GM21423 (cell line): Measurements from ENCODE around the gene AKAP8.
"Not testable (repeated sequence)": the region's sequence is repeated elsewhere in the genome, so short reads cannot be mapped to it uniquely, and the experiment has no call there.

Source experiments
- ATAC-seq: cut with Tn5 transposase; IDR thresholded peaks from one replicate; pipeline ENCODE4 v1.9.1; 2021; ENCODE audit warnings: mild to moderate bottlenecking, moderate library complexity; ENCODE audit not compliant: unreplicated experiment

Gene AKAP8

DNA sequence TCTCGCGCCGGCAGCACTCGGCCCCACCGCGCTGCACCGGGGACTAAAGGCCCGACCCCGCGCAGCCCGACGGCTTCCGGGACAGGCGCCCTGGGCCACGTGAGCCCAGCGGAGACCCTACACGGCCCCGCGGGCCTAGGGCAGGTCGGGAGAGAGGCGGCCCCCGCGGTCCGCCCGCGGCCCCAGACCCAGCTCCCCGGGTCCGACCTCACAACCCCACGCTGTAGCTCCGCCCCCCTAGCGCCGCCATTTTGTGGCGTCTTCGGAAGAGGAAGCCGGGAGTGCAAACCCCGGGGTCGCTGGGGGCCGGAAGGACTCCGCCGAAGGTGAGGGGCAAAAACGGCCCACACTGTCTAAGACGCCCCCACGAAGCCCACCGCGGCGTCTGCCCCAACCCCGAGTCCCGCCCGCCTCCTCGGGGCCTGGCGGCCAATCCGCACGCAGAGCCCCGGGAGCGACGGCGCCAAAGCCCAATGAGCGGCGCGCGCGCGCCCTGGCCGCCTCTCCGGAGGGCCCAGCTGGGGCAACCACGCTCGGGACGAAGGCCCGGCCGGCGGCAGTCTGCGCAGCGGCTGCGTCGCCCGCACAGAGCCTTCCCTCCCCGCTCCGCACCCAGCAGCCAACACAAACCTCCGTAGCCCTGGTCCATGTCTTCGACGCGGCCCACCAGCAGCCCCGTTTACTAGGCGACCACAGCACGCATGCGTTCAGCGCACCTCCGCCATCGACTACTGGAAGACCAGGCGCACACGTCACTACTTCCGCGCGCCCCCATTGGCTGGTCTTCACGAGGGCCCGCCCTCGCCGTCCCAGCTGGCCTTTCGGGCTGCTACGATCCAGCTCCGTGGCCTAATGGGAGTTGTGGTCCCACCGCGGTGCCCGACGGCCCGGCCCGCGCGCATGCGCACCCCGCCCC, at the start of gene AKAP8:
Gene AKAP8, minus strand, starts transcription at position 705 of the 916 bp plus-strand sequence. Its CDS starts 56 bp downstream, at position 649.
- ATAC-seq, result peak; percentile 87

DNA sequence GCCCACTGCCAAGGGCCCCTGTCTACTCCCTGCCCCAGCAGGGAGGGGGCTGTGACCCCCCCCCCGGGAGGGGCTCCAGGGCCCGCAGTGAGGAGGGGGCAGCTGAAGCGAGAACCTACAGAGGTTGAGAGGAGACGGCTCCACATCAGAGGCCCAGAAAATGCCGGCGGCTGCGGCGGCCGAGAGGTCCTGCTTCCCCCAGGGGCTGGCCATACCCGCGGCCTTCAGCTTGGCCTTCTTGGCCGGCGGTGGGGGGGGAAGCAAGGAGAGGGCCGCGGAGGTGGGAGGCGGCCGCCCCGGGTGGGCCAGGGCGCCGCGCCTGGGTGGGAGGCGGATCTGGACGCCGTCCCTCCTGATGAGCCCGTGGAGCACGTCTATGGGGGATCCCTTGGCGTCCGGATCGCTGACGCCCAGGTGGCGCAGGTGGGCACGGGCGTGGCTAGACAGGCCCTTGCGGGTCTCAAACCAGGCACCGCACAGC, 48.4 kb upstream of the AKAP8 start:
- ATAC-seq, result no peak

DNA sequence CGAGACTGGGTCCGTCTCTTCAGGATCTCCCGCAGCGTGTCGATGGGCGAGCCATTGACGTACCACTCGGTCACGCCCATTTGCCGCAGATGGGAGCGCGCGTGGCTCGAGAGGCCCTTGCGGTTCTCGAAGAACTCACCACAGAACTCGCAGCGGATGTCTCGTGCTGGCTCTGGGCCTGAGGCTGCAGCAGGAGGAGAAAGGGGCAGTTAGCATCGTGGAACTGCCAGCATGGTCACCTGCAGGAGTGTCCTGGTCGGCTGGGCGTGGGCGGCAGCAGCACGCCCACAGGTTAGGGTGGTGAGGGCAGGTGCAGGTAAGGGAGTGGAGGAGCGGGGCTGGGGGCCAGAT, 47.7 kb upstream of the AKAP8 start:
- ATAC-seq, result no peak

DNA sequence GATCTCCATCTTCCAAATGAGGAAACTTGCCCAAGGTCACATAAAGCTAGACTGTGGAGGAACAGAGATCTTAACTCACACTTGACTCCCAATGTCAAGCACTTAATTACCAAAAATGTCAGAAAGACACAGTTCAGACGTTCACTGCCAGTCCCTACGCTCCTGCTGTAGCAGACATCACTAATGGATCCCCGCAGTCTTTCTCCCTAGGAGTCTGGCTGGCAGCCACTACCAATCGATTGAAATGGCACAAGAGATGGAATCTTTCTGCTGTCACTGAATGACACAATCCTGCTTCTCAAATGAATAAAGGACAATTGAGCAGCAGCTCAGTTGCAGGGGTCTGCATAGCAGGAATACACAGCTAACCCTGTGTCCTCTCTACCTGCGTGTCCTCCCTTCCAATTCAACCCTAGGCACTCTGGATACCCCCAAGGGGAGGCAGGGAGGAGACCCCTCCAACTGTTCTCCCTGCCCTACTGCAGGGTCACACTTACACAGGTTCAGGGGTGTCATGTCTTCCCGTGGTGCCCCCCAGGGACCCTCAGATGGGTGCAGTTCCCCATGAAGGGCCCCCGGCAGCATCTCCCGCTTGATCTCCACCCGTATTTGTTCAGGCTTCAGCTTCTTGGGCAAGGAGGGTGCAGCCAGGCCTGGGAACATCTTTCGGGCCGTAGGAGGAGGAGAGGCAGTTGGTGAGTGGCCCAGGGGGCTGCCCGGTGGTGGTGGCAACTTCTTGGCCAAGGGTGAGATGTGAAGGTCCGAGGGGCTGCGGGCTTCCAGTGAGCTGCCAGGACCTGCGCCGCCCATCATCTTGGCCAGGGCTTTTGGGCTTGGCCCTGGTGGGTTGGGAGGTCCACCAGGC, 47.1 kb upstream of the AKAP8 start:
- ATAC-seq, result no peak

DNA sequence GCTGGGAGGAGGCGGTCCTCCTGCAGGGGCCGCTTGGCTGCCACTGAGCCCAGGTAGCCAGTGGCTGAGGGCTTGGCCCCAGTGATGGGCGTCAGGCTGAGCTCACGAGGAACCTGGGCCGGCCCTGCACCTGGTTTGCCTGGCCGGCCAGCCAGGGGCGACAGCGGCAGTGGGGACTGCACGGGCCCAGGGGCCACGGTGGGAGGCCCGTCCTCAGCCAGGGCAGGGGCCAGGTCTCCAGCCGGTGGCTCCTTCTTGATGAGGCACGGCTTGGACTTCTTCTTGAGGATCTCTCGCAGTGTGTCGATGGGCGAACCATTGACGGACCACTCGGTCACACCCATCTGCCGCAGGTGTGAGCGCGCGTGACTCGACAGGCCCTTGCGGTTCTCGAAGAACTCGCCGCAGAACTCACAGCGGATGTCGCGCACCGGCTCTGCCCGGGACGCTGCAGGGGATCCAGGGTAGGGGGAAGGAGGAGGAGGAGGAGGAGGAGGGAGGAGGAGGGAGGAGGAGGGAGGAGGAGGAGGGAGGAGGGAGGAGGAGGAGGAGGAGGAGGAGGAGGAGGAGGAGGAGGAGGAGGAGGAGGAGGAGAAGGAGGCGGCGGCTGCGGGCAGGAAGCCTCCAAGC, 45.8 kb upstream of the AKAP8 start:
- ATAC-seq, result no peak

DNA sequence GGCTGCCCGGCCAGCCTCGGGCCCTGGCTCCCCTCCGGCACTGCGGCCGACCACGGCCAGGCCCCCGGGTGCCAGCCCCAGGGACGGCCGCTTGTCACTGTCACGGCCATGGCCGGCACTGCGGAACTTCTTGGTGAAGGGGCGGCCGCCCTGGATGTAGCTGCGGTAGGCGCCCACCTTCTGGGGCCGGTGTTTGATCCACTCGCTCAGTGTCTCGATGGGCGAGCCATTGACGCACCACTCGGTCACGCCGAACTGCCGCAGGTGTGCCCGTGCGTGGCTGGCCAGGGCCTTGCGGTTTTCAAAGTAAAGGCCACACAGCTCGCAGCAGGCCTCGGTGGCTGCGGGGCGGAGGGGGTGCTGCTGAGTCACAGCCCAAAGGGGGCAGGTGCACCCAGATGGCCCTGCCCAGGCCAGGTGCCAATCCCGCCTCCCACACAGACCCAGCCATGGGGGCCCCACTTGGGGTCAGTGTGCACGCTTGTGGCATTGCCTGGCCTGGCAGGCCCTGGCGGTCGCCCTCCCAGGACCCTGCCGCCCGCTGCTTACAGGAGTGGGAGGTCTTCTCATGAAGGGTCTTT, 45.2 kb upstream of the AKAP8 start:
- no peak for ATAC-seq

DNA sequence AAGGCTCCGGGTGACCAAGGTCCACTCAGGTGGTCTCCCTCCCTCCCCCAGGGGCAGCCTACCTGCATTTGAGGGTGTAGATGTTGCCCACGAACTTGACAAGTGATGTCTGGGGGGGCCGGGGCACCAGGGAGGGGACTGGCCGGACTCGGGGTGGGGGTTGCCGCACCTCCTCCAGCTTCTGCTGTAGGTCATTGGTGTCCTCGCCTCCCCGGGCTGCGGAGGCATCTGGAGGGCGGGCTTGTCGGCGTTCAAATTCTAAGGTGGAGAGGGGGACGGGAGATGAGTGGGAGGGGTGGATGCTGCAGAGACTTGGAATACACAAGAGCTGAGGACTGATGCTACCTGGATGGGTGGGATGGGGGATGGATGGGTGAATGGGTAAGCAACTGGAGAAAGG, 44.5 kb upstream of the AKAP8 start:
- no peak for ATAC-seq

DNA sequence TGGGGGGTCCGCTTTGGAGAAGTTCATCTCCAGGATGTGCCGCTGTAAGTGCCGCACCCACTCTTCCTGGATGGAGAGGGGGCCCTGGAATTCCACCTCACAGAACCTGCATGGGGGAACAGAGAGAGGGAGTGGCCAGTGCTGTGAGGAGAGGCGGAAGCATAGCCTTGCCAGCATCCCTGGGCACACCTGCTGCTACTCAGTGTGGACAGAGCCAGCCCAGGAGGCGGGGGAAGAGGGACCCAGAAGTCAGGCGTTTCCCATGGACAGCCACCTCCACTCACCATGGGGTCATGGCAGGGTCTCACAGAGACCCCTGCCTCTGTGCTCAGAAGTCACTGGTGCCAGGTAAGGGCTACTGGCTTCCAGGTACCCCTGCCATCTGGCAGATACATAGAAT, 43.5 kb upstream of the AKAP8 start:
- ATAC-seq, result no peak

DNA sequence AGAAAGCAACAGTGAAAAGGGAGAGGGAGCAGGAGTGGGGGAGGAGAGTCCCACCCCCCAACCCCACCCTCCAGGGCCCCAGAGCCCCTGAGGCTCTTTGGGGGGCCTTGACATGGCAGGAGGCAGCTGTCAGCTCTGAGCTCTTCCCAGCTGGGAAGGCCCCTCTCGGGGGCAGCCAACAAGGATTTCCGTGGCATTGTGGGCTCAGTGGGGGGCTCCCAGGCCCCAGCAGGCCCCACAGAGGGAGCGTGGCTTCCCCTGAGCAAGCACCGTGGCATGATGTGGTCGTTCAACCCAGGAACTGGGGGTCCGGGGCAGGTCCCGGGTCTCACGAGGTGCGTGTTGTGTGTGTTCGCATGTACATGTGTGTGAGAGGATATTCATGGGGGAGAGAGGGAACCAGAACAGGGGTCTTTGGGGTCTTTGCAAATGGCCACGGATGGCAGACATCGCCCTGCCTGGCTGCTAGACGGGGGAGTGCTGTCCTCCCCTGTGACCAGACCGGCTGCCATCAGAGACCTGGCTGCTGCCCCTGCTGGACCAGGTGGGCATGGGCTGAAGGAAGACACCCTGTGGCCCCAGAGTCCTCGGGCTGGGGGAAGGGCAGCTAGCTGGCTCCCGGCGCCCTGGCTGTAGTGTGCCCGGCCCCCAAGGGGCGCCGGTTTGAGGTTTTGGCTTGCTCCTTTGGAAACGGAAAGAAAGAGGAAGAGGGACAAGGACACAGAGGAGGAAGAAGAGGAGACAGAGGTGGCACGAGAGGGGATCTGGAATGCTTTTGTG, 42.9 kb upstream of the AKAP8 start:
- no peak for ATAC-seq

DNA sequence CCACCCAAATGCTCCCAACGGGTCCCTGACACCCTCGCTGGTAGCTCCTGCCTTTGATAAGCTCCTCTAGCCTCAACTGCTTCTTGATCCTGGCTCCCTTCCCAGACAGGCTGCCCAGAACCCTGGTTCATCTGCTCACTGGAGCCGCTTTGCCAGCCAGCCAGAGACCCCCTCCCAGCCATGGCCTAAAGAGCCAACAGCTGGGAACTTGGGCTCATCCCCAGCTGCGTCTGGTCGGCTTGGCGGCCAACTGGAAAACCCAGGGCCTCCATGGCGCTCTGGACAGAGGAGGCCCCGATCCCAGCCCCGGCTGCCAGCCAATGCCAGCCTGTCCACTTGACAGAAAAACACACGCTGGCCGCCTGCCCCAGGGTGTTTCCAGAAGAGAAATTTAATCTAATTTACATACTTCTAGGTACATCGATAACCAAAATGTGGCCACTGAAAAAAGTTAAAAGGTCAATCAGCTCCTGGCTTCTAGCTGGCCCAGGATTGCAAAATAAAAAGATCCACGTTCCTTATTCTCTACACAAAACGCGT, 42.2 kb upstream of the AKAP8 start:
- ATAC-seq, result no peak

DNA sequence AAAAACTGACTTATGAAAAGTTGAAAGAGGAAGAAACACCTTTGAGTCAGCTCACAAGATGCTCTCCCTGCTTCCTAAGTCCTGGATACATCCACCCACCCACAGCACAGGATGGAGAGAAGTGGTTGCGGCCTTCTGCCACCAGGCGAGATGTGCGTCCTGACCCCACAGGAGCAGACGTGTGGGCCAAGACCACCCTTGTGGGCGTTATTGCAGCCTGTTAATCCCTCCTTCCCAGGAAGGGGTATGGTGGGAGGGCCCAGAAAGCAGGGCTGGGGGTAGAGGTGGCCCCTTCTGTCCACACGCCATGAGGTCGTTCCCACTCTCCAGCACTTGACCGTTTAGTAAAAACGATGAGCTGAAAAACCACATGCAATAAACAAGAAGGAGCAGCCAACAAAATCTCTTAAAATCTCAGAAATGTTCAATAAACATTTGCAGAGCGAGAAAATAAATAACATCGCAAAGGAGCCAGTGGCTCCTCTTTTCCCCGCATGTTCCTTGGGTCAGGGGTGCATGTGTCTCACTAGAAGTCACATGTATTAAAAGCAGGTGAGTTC, 41.6 kb upstream of the AKAP8 start:
- no peak for ATAC-seq

DNA sequence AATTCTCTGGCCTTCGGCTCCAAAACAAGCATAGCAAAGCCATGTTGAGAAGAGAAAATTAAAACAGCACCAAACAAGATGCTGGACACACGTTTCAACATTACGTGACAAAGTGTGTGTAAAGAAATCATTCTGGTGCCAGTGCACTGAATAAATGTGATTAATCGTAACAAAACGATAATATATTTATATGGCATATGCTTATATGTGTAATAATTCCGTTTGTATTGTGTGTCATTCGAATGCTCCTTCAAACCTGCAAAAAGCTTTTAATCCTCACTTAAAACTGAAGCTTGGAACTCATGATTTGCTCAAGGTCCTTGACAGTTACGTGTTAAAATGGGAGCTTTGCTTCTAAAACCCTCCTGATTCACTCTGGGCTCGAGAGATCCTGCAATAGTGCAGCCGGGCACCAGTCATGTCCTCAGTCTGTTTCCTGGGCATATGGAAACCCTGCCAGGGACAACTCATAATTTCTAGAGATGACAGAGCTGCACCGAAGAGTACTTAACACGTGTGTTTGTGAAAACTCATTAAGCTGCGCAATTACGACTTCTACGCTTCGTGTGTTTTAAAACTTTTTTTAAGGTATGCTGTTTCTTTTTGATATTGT, 39.9 kb upstream of the AKAP8 start:
- ATAC-seq, result no peak

DNA sequence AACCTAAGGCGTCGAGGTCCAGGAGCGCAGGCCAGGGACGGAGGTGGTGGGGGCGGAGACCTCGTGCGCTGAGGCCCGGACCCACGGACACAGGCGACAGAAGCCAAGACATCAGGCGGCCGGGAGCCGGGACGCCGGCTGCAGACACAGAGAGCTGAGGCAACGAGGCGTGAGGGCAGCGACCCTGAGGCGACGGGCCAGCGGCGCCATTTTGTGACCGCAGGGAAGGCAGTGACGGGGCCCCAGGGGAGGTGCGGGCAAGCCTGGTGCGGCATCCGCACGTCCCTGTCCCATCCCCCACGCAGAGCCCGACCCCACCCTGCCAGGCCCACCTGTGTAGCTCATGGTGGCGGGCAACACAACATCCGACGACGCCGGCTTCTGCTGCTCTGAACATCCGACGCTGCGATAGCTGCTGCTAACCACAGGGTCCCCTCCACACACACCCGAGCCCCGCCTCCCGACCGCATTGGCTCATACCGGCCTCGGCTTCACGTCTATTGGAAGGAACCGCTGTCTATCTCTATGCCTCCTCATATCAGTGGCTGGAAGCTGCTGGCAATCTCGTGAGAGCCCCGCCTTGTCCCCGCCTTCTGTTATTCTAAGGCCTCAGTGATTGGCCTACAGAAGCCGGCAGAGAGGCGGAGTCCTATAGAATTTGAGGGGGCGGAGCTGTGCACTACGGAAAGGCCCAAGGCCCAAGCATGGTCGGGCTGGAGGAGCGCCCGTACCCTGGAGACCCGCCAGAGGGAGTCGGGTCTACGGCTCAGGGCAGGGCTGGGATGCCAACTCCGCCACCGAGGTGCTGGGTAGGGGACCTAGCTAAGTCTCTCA, 39.2 kb upstream of the AKAP8 start, which contains the start of gene AKAP8L:
Gene AKAP8L, minus strand, starts transcription at position 410 of the 834 bp plus-strand sequence. Its CDS starts 65 bp downstream, at position 345.
- peak; percentile 94 for ATAC-seq

DNA sequence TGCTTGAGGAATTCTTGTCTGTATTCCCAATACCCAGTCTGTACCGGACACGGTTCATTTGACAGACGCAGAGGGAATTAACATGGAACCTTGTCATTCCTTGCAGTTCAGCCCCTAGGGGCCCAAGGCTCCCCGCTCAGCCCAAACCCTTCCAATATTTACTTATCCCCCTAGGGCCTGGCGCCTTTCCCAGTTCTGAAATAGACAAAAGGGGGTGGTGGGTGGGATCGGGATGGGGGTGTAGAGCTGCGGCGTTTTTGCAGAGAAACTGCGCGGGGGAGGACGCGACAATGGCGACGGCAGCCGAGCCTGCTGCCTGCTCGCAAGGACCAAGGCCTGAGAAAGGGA, 38.6 kb upstream of the AKAP8 start:
- no peak for ATAC-seq

DNA sequence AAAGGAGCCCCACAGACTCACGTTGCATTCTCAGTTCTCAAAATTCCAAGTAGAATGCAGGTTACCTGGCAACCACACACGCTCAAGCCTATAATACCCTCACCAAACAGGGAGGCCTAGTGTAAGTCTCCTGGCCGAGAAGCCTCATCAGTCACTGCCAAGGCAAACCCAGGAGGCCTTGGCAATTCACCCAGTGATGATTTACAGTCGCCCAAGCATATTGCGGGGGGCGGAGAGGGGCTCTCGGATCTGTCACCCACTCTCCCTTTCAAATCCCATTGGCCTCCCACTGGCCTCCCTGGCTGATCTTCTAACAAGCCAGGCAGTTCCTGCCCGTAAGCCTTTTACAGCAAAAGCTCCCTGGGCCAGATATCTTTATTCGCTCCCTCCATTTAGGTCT, 38.1 kb upstream of the AKAP8 start:
- no peak for ATAC-seq

DNA sequence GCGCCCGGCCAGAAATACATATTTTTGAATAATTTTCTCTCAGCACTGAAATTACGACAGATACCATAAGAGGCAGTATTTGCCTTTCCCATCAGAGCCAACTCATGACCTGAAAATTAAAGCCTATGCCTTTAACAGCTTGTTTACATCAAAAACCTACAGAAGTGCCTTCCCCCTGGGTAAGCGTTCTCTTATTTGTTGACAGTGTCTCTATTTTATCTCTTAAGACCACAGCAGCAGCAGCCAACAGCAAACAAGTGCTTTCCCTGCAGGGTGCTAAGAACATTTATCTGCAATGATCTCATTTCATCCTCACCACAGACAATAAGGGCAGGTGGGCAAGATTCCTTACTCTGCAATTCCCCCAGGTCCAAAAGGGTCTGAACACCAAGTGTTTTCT, 33.2 kb upstream of the AKAP8 start:
- no peak for ATAC-seq

DNA sequence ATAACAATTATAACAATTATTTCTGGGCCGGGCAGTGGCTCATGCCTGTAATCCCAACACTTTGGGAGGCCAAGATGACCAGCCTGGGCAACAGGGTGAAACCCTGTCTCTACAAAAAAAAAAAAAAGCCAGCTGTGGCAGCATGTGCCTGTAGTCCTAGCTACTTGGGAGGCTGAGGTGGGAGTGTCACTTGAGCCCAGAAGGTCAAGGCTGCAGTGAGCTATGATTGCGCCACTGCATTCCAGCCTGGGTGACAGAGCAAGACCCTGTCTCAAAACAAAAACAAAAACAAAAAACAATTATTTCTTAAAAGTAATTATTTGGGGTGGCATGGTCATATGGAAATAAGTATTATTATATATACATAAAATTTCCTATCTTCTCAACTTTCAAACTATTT, 31.8 kb upstream of the AKAP8 start:
- not testable (repeated sequence) for ATAC-seq

DNA sequence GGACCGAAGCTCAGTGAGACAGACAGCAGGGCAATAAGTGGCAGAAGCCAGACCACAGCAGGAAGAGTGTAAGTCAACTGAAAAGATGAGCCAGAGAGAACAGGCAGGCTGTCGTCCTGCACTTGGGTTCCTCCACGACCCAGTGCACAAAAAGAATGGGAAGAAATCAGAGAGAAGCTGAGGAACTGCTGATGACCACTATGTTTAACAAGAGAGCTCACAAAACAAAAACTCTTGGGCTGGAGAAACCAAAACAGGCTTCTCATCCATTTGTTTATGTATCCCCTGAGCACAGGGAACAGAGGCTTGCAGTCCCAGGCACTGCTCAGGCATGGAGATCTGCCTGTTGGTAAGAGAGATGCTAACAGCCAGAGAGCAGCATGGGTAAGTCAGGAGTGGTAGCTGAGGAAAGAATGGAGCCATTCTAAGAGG, 25.2 kb upstream of the AKAP8 start:
- ATAC-seq, result no peak
